Activated CD4-positive, alpha-beta T cell treated with anti-CD3 and anti-CD28 coated beads, Interleukin-2, amount 10 ng/mL, durations not matched to agents 7 days and 5 days (primary cell): ENCODE measurements around the gene GOLGA6A. TPM values are rescaled to one million over a fixed set of nuclear protein-coding genes. Genes with fewer than 3 reads are reported as not detected.
"Not testable (repeated sequence)": the region's sequence is repeated elsewhere in the genome, so short reads cannot be mapped to it uniquely, and the experiment has no call there.

Experiments
- CTCF ChIA-PET: fragments of 350-600 bp; sonication (Branson Sonifier 250); formaldehyde crosslinking; loops from one replicate; lab custom pipeline; 2021; ENCODE audit warnings: antibody characterized with exemption; lab: Charles Lee
- POLR2A ChIA-PET: fragments of 350-600 bp; sonication (Branson Sonifier 250); formaldehyde crosslinking; loops from one replicate; lab custom pipeline; 2021; ENCODE audit warnings: antibody characterized with exemption; lab: Charles Lee
- DNase-seq: peaks from one replicate; pipeline ENCODE4 v3.0.0-alpha.2; 2020
- H3K27ac Mint-ChIP-seq: one replicate; pipeline ENCODE4 v1.8.0; 2021; ENCODE audit warnings: mild to moderate bottlenecking, moderate library complexity, mixed read lengths
- H3K27me3 Mint-ChIP-seq: one replicate; pipeline ENCODE4 v1.8.0; 2021; ENCODE audit warnings: mixed read lengths
- H3K36me3 Mint-ChIP-seq: one replicate; pipeline ENCODE4 v1.8.0; 2021; ENCODE audit warnings: low read depth, mixed read lengths
- H3K4me1 Mint-ChIP-seq: one replicate; pipeline ENCODE4 v1.8.0; 2021; ENCODE audit warnings: mixed read lengths
- H3K4me3 Mint-ChIP-seq: one replicate; pipeline ENCODE4 v1.8.0; 2021; ENCODE audit warnings: mild to moderate bottlenecking, moderate library complexity, mixed read lengths
- H3K9me3 Mint-ChIP-seq: one replicate; pipeline ENCODE4 v1.8.0; 2021; ENCODE audit warnings: mixed read lengths
- total RNA-seq, 2 experiments: library from RNA; stranded (reverse); gene quantifications; one replicate each; pipeline ENCODE4 v1.2.3, GENCODE V29; 2021

The GOLGA6A gene
- not detected for total RNA-seq

- H3K4me1 Mint-ChIP-seq, CTCF ChIA-PET, POLR2A ChIA-PET, DNase-seq, H3K36me3 Mint-ChIP-seq, H3K9me3 Mint-ChIP-seq, H3K4me3 Mint-ChIP-seq, H3K27ac Mint-ChIP-seq, H3K27me3 Mint-ChIP-seq: not testable (repeated sequence)
Observed at GRCh38 chr15:74082450-74082849, at the start of gene GOLGA6A. TSS of gene GOLGA6A (minus strand) at chr15:74082550. CDS start at chr15:74082509, 41 bp downstream.

- DNase-seq: no peak
- ChIA-PET CTCF (interaction anchor here (0.6 kb wide), 1 partner anchor 552 kb away, joined by 4 read pairs; no protein-coding TSS in a partner anchor), POLR2A (no interaction called here)
- peaks cover 86% of the 10 kb centered on the region for H3K27me3 Mint-ChIP-seq
- H3K9me3 Mint-ChIP-seq: no peaks in the 10 kb centered on the region
- H3K27ac Mint-ChIP-seq: peak overlapping the region; percentile 89
- H3K4me3 Mint-ChIP-seq: peak overlapping the region; percentile 47
- H3K36me3 Mint-ChIP-seq: peaks cover 2% of the 10 kb centered on the region
- peaks cover 39% of the 10 kb centered on the region for H3K4me1 Mint-ChIP-seq
Observed at GRCh38 chr15:74131628-74132413, 49.5 kb upstream of the GOLGA6A start.

DNA sequence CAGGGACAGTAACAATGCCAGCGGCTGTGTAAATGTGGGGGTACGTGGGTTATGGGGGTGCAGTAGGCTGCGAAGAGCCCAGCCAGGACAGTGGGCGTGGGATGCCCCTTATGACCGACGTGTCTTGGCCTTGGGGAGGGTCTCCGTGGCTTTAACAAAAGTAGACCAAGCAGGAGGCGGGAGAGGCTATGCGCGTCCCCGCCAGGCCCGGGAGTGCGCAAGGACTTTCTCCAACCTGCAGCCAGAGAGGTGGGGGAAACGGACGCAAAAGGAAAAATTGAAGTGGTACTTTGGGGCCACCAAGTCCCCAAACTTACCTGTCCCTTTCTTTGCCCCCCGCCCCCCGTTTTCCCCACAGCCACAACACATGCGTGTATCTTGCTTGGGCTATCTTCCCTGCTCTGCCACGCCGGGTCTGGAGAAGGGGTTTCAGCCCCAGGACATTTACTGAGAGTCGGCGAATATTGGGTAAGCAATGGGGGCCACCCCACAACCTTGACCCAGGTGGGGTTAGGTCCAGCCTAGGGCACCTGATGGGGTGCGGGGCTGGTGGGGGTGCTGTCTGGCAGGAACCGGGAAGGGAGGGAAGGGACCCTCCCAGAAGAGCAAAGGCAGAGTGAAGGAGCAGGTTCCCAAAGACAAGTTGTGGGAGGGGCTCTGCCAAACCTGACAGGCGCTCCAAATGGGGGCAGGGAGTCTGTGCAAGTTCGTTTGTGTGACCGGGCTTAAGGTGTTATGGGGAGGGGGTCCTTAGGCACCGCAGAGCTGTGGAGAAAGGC lies 48.7 kb upstream of the GOLGA6A start:
- Mint-ChIP-seq H3K36me3 (peaks cover 2% of the 10 kb centered on the region), H3K4me1 (peaks cover 34% of the 10 kb centered on the region), H3K9me3 (no peaks in the 10 kb centered on the region), H3K4me3 (peak overlapping the region; percentile 6), H3K27ac (peak overlapping the region; percentile 60), H3K27me3 (peaks cover 84% of the 10 kb centered on the region)
- no peak for DNase-seq
- ChIA-PET CTCF (no interaction called here), POLR2A (no interaction called here)

- no peaks in the 10 kb centered on the region for H3K9me3 Mint-ChIP-seq
- peak within 1 kb of the TSS; percentile 84 for H3K27ac Mint-ChIP-seq
- peaks cover 2% of the 10 kb centered on the region for H3K36me3 Mint-ChIP-seq
- POLR2A ChIA-PET: no interaction called here
- H3K4me3 Mint-ChIP-seq: peak within 1 kb of the TSS; percentile 40
- CTCF ChIA-PET: no interaction called here
- H3K27me3 Mint-ChIP-seq: peaks cover 83% of the 10 kb centered on the region
- H3K4me1 Mint-ChIP-seq: peaks cover 33% of the 10 kb centered on the region
- DNase-seq: no peak
Observed at GRCh38 chr15:74130155-74130848, 48.0 kb upstream of the GOLGA6A start, which contains the start of gene ISLR2. TSS of gene ISLR2 (plus strand) at chr15:74130586. CDS start at chr15:74132755, 2,169 bp downstream.

DNA sequence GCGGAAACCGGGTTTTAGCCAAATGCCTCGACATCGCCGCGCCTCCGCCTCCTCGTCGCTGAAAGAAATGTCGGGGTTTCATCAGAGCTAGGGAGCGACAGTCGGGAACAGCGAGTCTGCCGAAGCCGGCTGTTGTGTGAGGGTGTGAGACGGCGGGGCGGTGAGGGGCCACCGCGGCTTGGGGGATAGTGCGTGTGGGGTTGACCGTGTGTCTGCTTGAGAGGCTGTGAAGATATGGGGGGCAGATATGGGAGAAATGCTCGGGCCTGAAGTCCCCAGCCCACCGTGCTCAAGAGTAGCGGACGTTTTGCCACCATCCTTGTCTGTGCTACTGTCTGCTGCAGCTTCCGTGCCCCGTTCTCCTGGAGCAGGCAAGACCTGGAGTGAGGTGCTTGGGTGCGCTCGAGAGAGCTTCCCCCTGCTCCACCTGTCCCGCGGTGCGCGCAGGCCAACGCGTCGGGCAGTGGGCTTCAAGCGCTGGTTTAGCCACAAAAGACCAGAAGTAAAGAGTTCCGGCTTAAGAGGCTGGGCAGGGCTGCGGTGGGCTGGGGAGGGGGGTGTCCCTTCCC lies 47.3 kb upstream of the GOLGA6A start:
- peaks cover 28% of the 10 kb centered on the region for H3K4me1 Mint-ChIP-seq
- H3K36me3 Mint-ChIP-seq: peaks cover 2% of the 10 kb centered on the region
- no peak for DNase-seq
- POLR2A ChIA-PET: no interaction called here
- H3K4me3 Mint-ChIP-seq: peak overlapping the region; percentile 40
- peak overlapping the region; percentile 84 for H3K27ac Mint-ChIP-seq
- H3K9me3 Mint-ChIP-seq: no peaks in the 10 kb centered on the region
- H3K27me3 Mint-ChIP-seq: peaks cover 82% of the 10 kb centered on the region
- CTCF ChIA-PET: no interaction called here

DNA sequence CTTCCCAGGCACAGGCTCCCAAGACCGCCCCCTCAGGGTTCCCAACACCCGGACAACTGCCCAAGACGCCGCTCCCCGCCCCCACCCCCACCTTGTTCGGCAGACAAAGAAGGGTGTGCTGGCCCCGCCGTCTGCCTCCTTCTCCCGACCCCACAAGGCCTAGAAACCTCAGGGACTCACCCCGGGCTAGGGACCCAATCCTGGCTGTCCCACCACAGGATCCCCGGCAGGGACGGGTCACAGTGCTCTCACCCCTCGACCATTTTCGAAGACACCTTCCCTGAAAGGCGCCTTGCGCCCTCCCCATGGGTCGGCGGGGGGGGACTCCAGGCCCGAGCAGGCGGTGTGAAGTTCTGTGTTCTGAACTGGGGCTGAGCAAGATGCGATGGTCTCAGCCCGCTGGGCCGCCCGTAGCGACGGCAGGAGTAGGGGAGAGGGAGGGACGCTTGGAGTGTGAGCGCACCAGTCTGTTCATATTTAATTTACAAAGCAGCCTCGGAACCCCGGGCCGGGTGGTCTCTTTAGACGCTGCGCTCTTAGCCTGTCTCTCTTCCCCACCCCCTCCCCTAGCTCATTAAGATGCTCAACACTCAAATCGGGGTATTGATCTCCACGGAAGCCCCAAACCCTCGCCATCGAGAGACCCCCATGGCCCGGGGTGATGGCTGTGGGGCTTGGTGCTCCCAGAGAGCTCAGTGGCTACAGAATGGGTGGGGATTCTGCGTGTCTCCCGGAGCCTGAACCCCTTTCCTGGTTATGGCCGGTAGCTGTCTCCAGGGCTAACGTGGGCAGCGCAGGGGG lies 46.6 kb upstream of the GOLGA6A start:
- CTCF ChIA-PET: interaction anchor here (1.5 kb wide), 1 partner anchor 156 kb away, joined by 5 read pairs; no protein-coding TSS in a partner anchor
- Mint-ChIP-seq H3K4me3 (no peak overlapping the region), H3K9me3 (no peaks in the 10 kb centered on the region), H3K4me1 (peaks cover 26% of the 10 kb centered on the region), H3K27ac (peak overlapping the region; percentile 84), H3K27me3 (peaks cover 79% of the 10 kb centered on the region), H3K36me3 (peaks cover 2% of the 10 kb centered on the region)
- DNase-seq: no peak
- POLR2A ChIA-PET: no interaction called here

GRCh38 chr15:74127954-74128784 lies 45.8 kb upstream of the GOLGA6A start:
- Mint-ChIP-seq H3K4me1 (peaks cover 26% of the 10 kb centered on the region), H3K36me3 (peaks cover 2% of the 10 kb centered on the region), H3K4me3 (no peak overlapping the region), H3K9me3 (no peaks in the 10 kb centered on the region), H3K27ac (peak overlapping the region; percentile 64), H3K27me3 (peaks cover 80% of the 10 kb centered on the region)
- CTCF ChIA-PET: interaction anchor here (1.5 kb wide), 1 partner anchor 155 kb away, joined by 5 read pairs; no protein-coding TSS in a partner anchor
- POLR2A ChIA-PET: no interaction called here
- DNase-seq: no peak

DNA sequence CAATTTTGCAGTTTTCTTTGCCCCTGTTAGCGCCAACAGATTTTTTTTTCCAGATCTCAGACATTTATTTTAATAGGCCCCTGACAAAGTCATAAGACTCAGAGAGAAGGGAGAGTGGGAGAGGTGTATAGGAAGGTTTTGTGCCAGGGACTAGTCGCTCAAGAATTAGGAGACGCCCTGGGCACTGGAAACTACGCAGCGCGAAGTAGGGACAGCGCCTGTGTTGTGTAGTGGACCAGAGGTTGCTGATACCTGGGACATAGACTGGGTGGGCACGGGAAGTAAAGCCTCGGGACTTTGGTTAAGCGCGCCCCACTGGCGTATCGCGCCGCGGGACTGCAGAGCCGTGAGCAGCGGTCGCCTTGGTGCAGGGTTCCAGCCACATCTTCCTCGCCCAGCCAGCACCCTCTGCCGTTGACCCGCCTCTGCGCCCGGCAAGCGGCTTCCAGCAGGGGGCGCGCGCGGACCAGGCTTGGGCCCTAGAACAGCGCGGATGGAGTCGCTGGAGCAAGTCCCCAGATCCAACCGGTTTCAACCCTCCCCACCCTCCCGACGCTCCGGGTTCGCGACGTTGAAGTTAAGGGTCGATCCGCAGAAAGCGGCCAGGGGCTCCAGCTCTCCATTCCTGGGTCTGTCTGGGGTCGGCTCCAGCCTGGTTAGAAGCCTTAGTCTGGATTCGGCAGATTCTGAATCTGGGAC lies 45.1 kb upstream of the GOLGA6A start:
- Mint-ChIP-seq H3K4me1 (peaks cover 22% of the 10 kb centered on the region), H3K27me3 (peaks cover 77% of the 10 kb centered on the region), H3K4me3 (no peak overlapping the region), H3K9me3 (no peaks in the 10 kb centered on the region), H3K36me3 (peaks cover 2% of the 10 kb centered on the region), H3K27ac (no peak overlapping the region)
- DNase-seq: peak; percentile 86
- ChIA-PET CTCF (interaction anchor here (1.5 kb wide), 1 partner anchor 154 kb away, joined by 5 read pairs; no protein-coding TSS in a partner anchor), POLR2A (no interaction called here)

DNA sequence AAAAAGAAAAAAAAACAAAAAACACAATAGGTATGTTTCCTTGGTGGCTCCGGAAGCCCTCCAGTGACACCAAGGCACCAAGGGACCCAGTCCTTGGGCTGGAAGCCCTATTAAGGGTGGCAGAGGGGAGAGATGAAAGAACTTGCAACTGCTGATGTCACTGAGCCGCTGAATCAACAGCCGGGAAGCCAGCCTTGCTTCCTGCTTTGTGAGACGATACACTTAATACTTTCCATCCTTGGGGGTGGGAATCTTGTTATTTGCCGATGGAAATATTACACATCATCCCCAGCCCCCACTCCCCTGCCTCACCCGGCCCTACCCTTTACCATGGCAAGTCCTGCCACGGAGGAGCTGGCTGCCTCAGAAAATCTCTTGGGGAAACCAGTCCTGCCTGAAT lies 42.4 kb upstream of the GOLGA6A start:
- CTCF ChIA-PET: no interaction called here
- H3K27me3 Mint-ChIP-seq: peaks cover 62% of the 10 kb centered on the region
- peaks cover 12% of the 10 kb centered on the region for H3K4me1 Mint-ChIP-seq
- POLR2A ChIA-PET: no interaction called here
- H3K4me3 Mint-ChIP-seq: no peak overlapping the region
- no peaks in the 10 kb centered on the region for H3K9me3 Mint-ChIP-seq
- H3K36me3 Mint-ChIP-seq: no peaks in the 10 kb centered on the region
- DNase-seq: no peak
- H3K27ac Mint-ChIP-seq: no peak overlapping the region

- POLR2A ChIA-PET: no interaction called here
- Mint-ChIP-seq H3K4me1 (peaks cover 8% of the 10 kb centered on the region), H3K36me3 (no peaks in the 10 kb centered on the region), H3K4me3 (no peak overlapping the region), H3K27ac (no peak overlapping the region), H3K27me3 (peaks cover 56% of the 10 kb centered on the region), H3K9me3 (no peaks in the 10 kb centered on the region)
- no peak for DNase-seq
- CTCF ChIA-PET: no interaction called here
Observed at GRCh38 chr15:74124196-74124595, 41.8 kb upstream of the GOLGA6A start.

DNA sequence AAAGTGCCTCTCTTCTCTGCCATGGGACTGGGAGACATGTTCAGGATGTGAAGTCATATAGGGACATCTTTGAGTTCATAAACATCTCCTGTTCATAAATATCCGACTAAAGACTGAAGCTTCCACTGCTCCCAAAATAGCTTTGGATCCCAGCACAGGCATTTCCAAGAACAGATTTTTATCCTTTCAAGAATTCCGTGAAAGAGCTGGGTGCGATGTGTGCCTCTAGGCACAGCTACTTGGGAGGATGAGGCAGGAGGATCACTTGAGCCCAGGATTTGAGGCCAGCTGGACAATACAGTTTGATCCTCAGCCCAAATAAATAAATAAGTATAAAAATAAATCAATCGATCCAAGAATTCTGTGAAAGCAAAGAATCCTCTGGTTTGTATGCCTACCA lies 41.3 kb upstream of the GOLGA6A start:
- Mint-ChIP-seq H3K4me1 (peaks cover 5% of the 10 kb centered on the region), H3K36me3 (no peaks in the 10 kb centered on the region), H3K9me3 (no peaks in the 10 kb centered on the region), H3K27me3 (peaks cover 51% of the 10 kb centered on the region), H3K4me3 (no peak overlapping the region), H3K27ac (no peak overlapping the region)
- ChIA-PET POLR2A (no interaction called here), CTCF (interaction anchor here (0.7 kb wide), 1 partner anchor 49 kb away, joined by 3 read pairs; no protein-coding TSS in a partner anchor)
- no peak for DNase-seq
